Progenitor cell of endocrine pancreas (in vitro differentiated cells): Measurements from ENCODE around the gene ARHGAP29. TPM values are rescaled to one million over a fixed set of nuclear protein-coding genes. Genes with fewer than 3 reads are reported as not detected.

Experiments used
- DNase-seq: peaks from one replicate; pipeline ENCODE4 v3.0.0; 2021; ENCODE audit warnings: low spot score; ENCODE audit not compliant: unreplicated experiment
- H3K27ac Mint-ChIP-seq: 2 replicates; pipeline ENCODE4 v1.8.0; 2021; ENCODE audit warnings: mild to moderate bottlenecking, moderate library complexity, mixed read lengths
- H3K27me3 Mint-ChIP-seq: 2 replicates; pipeline ENCODE4 v1.8.0; 2021; ENCODE audit warnings: mixed read lengths
- H3K36me3 Mint-ChIP-seq: 2 replicates; pipeline ENCODE4 v1.8.0; 2022; ENCODE audit warnings: mixed read lengths; ENCODE audit not compliant: insufficient read depth
- H3K4me1 Mint-ChIP-seq: 2 replicates; pipeline ENCODE4 v1.8.0; 2021; ENCODE audit warnings: low read depth, mixed read lengths
- H3K4me3 Mint-ChIP-seq: 2 replicates; pipeline ENCODE4 v1.8.0; 2021; ENCODE audit warnings: low read depth, mild to moderate bottlenecking, moderate library complexity, mixed read lengths
- H3K9me3 Mint-ChIP-seq: 2 replicates; pipeline ENCODE4 v1.8.0; 2021; ENCODE audit warnings: low read depth, mixed read lengths
- CTCF ChIP-seq: fragments of 200-600 bp; sonication (generic); IDR thresholded peaks from one replicate; pipeline ENCODE4 v1.5.0; 2021; ENCODE audit warnings: antibody characterized with exemption, mild to moderate bottlenecking; ENCODE audit not compliant: unreplicated experiment
- total RNA-seq: library from RNA; stranded (reverse); gene quantifications from 2 replicates; pipeline ENCODE4 v1.2.1, GENCODE V29; 2021

The ARHGAP29 gene
- total RNA-seq, 1 donor from 2014 or later = 12.4 TPM

DNA sequence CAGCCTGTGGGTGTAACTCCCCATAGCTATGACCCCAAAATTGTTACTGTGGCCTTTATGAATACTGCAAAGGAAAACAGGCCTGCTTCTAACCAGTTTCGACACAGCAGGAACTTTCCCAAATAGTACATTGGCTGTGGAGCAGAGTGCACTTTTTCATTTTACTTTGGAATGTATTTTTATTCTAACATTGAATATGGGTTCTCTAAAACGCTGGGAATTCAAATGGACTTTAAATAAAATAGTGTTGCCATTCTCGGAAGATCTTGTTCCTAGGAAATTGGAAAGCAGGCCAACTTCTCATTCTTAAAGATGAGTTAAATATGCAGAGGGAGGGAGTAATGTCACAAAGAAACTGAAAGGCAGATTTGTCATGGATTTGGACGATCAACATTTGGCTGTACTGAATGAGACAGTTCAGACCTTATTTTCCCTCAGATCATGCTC, 39.6 kb upstream of the ARHGAP29 start:
- Mint-ChIP-seq H3K4me1 (no peaks in the 10 kb centered on the region), H3K36me3 (no peaks in the 10 kb centered on the region), H3K27ac (no peak overlapping the region), H3K27me3 (peaks cover 4% of the 10 kb centered on the region), H3K4me3 (no peak overlapping the region), H3K9me3 (no peaks in the 10 kb centered on the region)
- no peak for DNase-seq
- no peak for TF ChIP-seq CTCF

- H3K27ac Mint-ChIP-seq = no peak overlapping the region
- no peak for DNase-seq
- H3K4me3 Mint-ChIP-seq = no peak overlapping the region
- peaks cover 5% of the 10 kb centered on the region for H3K27me3 Mint-ChIP-seq
- no peaks in the 10 kb centered on the region for H3K36me3 Mint-ChIP-seq
- no peaks in the 10 kb centered on the region for H3K9me3 Mint-ChIP-seq
- H3K4me1 Mint-ChIP-seq = no peaks in the 10 kb centered on the region
- TF ChIP-seq CTCF = no peak
Measured at GRCh38 chr1:94275083-94275482, 37.7 kb upstream of the ARHGAP29 start.

DNA sequence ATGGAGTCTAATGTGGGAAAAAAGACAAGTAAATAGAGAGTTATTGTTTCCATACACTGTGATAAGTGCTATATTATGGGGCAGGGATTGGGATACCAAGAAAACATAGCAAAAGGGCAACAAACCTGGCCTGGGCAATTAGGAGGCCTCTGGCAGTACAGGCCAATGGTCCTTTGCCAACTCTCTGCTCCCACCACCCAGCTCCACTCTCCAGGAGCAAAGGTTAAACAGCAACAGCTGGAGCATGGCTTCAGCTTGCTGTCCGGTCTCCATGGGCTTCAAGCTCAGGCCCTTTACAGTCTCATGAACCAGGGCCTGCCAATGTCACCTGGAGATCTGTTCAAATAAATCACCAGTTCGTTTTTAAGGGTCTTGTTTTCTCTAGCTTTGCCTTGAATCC, 37.2 kb upstream of the ARHGAP29 start:
- Mint-ChIP-seq H3K4me3 (no peak overlapping the region), H3K9me3 (no peaks in the 10 kb centered on the region), H3K4me1 (no peaks in the 10 kb centered on the region), H3K36me3 (no peaks in the 10 kb centered on the region), H3K27me3 (peaks cover 5% of the 10 kb centered on the region), H3K27ac (no peak overlapping the region)
- no peak for DNase-seq
- no peak for TF ChIP-seq CTCF

DNA sequence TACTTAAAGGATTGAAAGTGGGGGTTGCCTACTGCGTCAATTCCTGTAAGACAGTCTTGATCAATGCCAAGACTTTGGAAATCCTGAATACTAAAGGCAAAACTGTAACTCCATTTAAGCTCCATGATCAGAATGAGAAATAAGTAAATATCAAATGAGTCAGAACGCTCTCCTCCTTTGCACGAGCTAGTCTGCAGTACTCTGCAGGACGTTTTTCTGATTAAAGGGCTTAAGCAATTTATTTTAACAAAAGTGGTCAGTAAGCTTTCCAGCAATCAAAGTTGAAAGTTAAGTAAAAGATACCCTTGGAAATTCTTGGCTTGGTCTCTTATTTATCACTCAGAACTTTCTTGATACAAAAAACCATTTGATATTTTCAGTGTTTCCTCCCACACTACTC, 35.7 kb upstream of the ARHGAP29 start:
- Mint-ChIP-seq H3K27ac (no peak overlapping the region), H3K4me1 (no peaks in the 10 kb centered on the region), H3K4me3 (no peak overlapping the region), H3K9me3 (no peaks in the 10 kb centered on the region), H3K27me3 (peaks cover 5% of the 10 kb centered on the region), H3K36me3 (no peaks in the 10 kb centered on the region)
- DNase-seq = no peak
- TF ChIP-seq CTCF = no peak

DNA sequence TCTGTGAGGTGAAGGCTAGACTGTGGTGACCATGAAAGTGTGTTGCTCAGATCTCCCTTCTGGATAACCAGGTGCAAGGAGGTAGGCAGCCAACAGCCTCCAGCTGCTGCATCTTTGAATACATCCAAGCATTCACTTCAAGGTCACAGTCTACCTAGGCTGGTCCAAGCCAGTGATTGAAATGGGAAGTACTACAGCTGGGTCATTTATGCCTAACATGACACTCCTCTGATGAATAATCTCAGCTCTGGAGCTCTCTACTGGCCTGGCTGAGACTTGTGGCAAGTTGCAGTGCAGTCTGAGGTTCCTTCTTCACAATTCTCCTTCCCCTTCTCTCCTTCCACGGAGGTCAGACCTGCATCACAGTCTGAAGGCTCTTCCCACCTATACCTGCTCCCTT, 35.0 kb upstream of the ARHGAP29 start:
- no peaks in the 10 kb centered on the region for H3K9me3 Mint-ChIP-seq
- H3K4me1 Mint-ChIP-seq = no peaks in the 10 kb centered on the region
- H3K27me3 Mint-ChIP-seq = peaks cover 5% of the 10 kb centered on the region
- no peak overlapping the region for H3K27ac Mint-ChIP-seq
- DNase-seq = no peak
- TF ChIP-seq CTCF = no peak
- no peak overlapping the region for H3K4me3 Mint-ChIP-seq
- no peaks in the 10 kb centered on the region for H3K36me3 Mint-ChIP-seq
